ENCODE results near the gene RAB11FIP3. TPM values are rescaled to one million over a fixed set of nuclear protein-coding genes. Genes with fewer than 3 reads are reported as not detected.

The RAB11FIP3 gene
- total and polyA plus RNA-seq, 3 experiments from 2014 or later, result 4.4 to 32.8 (median 30.0) TPM

DNA sequence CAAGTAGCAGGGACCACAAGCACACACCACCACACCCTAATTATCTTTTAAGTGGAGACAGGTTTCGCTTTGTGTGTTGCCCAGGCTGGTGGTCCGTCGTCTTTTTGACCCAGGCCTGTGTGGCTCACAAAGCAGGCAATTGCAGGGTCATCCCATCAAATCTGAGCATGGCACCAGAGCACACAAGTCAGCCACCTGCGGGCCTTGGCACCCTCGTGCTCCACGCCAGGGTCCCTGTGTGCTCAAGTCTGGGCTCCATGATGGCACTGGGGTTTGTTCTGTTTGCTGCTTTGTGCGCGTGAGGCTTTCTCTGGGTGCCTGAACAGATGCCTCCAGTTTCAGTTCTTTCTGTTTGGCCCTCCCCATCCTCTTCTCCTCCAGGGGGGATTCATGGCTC lies 99.7 kb downstream of the RAB11FIP3 start:
- Histone ChIP-seq H3K27ac (ENCODE audit: low read depth, low read length) (peak overlapping the region; percentile 81), H3K4me3 (ENCODE audit: low read length) (no peak overlapping the region), H3K4me1 (ENCODE audit: insufficient read depth, low read length) (peaks cover 33% of the 10 kb centered on the region), H3K36me3 (ENCODE audit: insufficient read depth, low read length) (no peaks in the 10 kb centered on the region), H3K9me3 (ENCODE audit: low read length) (no peaks in the 10 kb centered on the region), H3K27me3 (ENCODE audit: insufficient read depth, low read length, poor library complexity, severe bottlenecking) (no peaks in the 10 kb centered on the region)
- H3K4me3 Mint-ChIP-seq, result peak overlapping the region in 5 of 7 donors; percentile 43 to 86 (median 59)
- H3K9me3 Mint-ChIP-seq, result no peaks in the 10 kb centered on the region
- peaks cover 29 to 40% (median 30%) of the 10 kb centered on the region in 3 donors for H3K4me1 Mint-ChIP-seq
- POLR2A ChIA-PET, result no interaction called here
- no peak for DNase-seq
- peak overlapping the region; percentile 60 to 93 (median 88) for H3K27ac Mint-ChIP-seq
- peaks cover 0 to 3% of the 10 kb centered on the region in 2 donors for H3K27me3 Mint-ChIP-seq
- peaks cover 0 to 7% (median 0%) of the 10 kb centered on the region in 3 donors for H3K36me3 Mint-ChIP-seq
- CTCF ChIA-PET, result interaction anchor here (1.2 kb wide), 1 partner anchor 111 kb away, joined by 3 read pairs; the partner anchor contains the start of gene METTL26

DNA sequence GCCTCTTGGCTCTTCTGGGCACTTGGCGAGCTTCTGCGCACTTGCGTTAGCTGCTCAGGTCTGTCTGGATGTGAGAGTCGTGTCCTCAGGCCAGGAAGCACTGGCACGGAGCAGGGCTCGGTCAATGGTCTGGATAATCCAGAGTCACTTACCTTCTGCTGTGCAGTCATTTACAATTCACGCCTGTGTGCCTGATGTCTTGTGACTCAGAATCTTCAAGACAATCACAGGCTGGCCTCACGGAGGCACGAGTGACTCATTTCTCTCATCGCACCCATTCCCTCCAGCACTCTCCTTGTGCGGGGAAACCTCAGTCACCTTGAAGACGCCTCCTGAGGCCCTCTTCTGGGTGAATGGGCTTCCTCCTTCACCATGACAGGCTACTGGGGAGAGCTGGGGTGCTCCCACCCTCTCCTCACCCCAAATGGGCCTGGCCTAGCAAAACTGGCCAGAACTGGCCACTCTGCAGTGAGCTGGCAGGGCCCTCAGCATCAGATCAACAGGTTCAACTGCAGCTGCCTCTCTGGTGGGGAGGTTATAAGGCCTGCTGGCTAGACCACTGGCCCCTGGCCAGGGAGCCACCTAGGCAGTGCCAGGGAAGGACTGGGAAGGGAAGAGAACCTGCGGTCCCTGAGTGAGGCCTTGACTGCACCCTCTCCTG lies 100.2 kb downstream of the RAB11FIP3 start:
- peak in 4 of 5 donors; percentile 15 to 76 (median 30) for DNase-seq
- H3K27me3 Mint-ChIP-seq, result peaks cover 0 to 3% of the 10 kb centered on the region in 2 donors
- no peak overlapping the region for H3K4me3 ChIP-seq (ENCODE audit: low read length)
- peak overlapping the region; percentile 81 for H3K27ac ChIP-seq (ENCODE audit: low read depth, low read length)
- H3K9me3 ChIP-seq (ENCODE audit: low read length), result no peaks in the 10 kb centered on the region
- ChIA-PET CTCF (interaction anchor here (1.2 kb wide), 1 partner anchor 111 kb away, joined by 3 read pairs; the partner anchor contains the start of gene METTL26), POLR2A (no interaction called here)
- no peaks in the 10 kb centered on the region for H3K27me3 ChIP-seq (ENCODE audit: insufficient read depth, low read length, poor library complexity, severe bottlenecking)
- H3K4me1 Mint-ChIP-seq, result peaks cover 33 to 44% (median 34%) of the 10 kb centered on the region in 3 donors
- H3K27ac Mint-ChIP-seq, result peak overlapping the region; percentile 60 to 93 (median 88)
- H3K36me3 Mint-ChIP-seq, result peaks cover 0 to 8% (median 0%) of the 10 kb centered on the region in 3 donors
- H3K4me3 Mint-ChIP-seq, result peak overlapping the region; percentile 49 to 93 (median 78)
- H3K4me1 ChIP-seq (ENCODE audit: insufficient read depth, low read length), result peaks cover 35% of the 10 kb centered on the region
- H3K9me3 Mint-ChIP-seq, result no peaks in the 10 kb centered on the region
- no peaks in the 10 kb centered on the region for H3K36me3 ChIP-seq (ENCODE audit: insufficient read depth, low read length)

DNA sequence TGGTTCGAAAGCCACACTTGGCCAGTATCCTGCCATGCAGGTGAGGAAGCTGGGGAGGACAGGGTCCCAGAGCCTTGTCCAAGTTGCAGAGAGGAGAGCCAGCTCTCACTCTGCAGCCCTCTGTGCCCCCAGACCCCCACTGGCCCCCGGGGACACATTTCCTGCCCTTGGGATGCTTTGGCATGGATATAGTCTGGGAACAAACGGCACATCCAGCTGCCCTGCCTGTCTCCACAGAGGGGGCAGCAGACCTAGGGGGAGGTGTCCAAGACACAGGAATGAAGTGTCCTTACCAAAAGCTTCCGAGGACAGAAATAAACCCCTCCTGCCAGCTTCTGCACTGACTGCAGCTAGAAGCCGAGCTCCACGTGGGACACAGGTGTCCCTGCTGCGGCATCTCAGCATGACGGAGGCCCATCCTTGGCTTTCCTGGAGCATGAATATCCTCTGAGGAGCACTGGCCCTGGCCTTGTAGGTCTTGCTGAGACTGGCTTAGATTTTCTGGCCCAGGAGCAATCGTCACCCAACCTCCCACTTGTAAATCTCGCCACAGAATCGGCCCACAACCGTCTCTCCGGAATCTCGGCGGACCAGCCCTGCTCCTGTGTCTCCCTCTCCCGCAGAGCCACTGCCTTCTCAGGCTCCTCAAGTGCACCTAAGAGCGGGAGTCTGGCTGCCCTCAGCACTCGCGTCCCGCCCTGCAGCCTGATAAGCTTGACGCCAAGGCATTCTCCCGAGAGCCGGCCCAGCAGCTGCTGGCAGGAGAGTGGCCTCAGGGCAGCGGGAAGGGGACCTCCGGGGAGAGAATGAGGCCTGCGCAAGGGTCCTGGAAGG lies 100.9 kb downstream of the RAB11FIP3 start:
- H3K27me3 Mint-ChIP-seq, result peaks cover 0 to 3% of the 10 kb centered on the region in 2 donors
- peaks cover 0 to 8% (median 0%) of the 10 kb centered on the region in 3 donors for H3K36me3 Mint-ChIP-seq
- Histone ChIP-seq H3K27me3 (ENCODE audit: insufficient read depth, low read length, poor library complexity, severe bottlenecking) (no peaks in the 10 kb centered on the region), H3K4me1 (ENCODE audit: insufficient read depth, low read length) (peaks cover 35% of the 10 kb centered on the region), H3K36me3 (ENCODE audit: insufficient read depth, low read length) (no peaks in the 10 kb centered on the region), H3K27ac (ENCODE audit: low read depth, low read length) (peak overlapping the region; percentile 81), H3K9me3 (ENCODE audit: low read length) (no peaks in the 10 kb centered on the region), H3K4me3 (ENCODE audit: low read length) (peak overlapping the region; percentile 72)
- H3K27ac Mint-ChIP-seq, result peak overlapping the region; percentile 79 to 95 (median 92)
- CTCF ChIA-PET, result interaction anchor here (1.1 to 1.2 kb wide), 2 partner anchors 8 to 110 kb away, joined by 3 read pairs; partner anchors contain the start of gene METTL26
- H3K4me1 Mint-ChIP-seq, result peaks cover 33 to 44% (median 36%) of the 10 kb centered on the region in 3 donors
- DNase-seq, result peak in 2 of 5 donors; percentile 6 to 16
- POLR2A ChIA-PET, result interaction anchor here (0.8 to 1.3 kb wide), 3 partner anchors 110 to 169 kb away, joined by 3 to 10 read pairs (median 3); partner anchors contain the start of gene METTL26
- H3K9me3 Mint-ChIP-seq, result no peaks in the 10 kb centered on the region
- H3K4me3 Mint-ChIP-seq, result peak overlapping the region; percentile 74 to 93 (median 78)

DNA sequence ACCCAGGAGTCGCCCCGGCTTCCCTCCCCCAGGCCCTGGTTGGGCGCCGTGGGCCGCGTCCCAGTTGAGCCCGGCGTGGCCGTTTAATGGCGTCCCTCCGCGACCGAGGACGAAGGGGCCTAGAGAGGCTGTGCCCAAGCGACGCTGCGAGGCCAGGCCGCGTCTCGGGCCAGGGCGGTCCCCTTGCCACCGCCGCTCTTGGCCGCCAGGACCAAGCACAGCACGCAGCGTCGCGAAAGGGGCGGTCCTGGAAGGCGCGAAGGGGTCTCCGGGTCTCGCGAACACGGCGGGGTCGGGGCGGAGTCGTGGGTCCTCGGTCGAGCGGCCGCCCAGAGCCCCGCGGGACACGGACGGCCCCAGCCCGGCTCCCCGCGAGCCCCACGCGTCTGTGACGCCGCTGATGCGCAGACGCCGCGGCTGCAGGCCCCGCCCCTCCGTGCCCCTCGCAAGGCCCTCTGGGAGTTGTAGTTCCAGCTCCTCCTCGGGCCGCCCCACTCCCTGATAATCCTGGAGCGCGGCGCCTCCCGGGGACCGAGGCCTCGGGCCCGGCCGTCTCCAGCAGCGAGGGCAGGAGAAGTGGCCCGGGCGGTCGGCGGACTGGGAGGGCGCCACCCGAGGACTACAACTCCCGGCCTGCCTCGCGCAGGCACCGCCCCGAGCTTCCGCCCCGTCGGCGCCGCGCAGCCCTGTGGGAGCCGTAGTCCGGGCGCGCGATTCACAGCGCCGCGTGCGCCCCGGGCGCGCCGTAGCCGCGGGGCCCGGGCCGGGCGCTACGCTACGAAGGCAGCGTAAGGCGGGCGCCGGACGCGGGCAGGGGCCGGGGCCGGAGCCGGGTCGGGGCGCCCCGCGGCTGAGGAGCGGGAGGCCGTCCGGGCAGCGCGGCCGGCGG lies 101.8 kb downstream of the RAB11FIP3 start, which contains the start of gene CAPN15:
TSS of gene CAPN15 (plus strand) at position 698 of the 889 bp plus-strand sequence. CDS start 19,127 bp downstream, outside the sequence.
- peak; percentile 78 to 89 (median 87) for DNase-seq
- Histone ChIP-seq H3K4me3 (ENCODE audit: low read length) (peak within 1 kb of the TSS; percentile 87), H3K4me1 (ENCODE audit: insufficient read depth, low read length) (peaks cover 35% of the 10 kb centered on the region), H3K36me3 (ENCODE audit: insufficient read depth, low read length) (no peaks in the 10 kb centered on the region), H3K27me3 (ENCODE audit: insufficient read depth, low read length, poor library complexity, severe bottlenecking) (no peaks in the 10 kb centered on the region), H3K9me3 (ENCODE audit: low read length) (no peaks in the 10 kb centered on the region), H3K27ac (ENCODE audit: low read depth, low read length) (peak within 1 kb of the TSS; percentile 81)
- ChIA-PET CTCF (interaction anchor here (1.1 kb wide), 1 partner anchor 9 kb away, joined by 3 read pairs; no protein-coding TSS in a partner anchor), POLR2A (interaction anchor here (0.8 to 1.3 kb wide), 4 partner anchors 61 to 169 kb away, joined by 3 to 10 read pairs (median 3); partner anchors contain the start of gene METTL26)
- peak within 1 kb of the TSS; percentile 88 to 99 (median 94) for H3K27ac Mint-ChIP-seq
- peaks cover 0 to 8% (median 0%) of the 10 kb centered on the region in 3 donors for H3K36me3 Mint-ChIP-seq
- H3K9me3 Mint-ChIP-seq, result no peaks in the 10 kb centered on the region
- H3K27me3 Mint-ChIP-seq, result peaks cover 0 to 1% of the 10 kb centered on the region in 2 donors
- peak within 1 kb of the TSS; percentile 93 to 97 (median 93) for H3K4me3 Mint-ChIP-seq
- H3K4me1 Mint-ChIP-seq, result peaks cover 33 to 44% (median 36%) of the 10 kb centered on the region in 3 donors

DNA sequence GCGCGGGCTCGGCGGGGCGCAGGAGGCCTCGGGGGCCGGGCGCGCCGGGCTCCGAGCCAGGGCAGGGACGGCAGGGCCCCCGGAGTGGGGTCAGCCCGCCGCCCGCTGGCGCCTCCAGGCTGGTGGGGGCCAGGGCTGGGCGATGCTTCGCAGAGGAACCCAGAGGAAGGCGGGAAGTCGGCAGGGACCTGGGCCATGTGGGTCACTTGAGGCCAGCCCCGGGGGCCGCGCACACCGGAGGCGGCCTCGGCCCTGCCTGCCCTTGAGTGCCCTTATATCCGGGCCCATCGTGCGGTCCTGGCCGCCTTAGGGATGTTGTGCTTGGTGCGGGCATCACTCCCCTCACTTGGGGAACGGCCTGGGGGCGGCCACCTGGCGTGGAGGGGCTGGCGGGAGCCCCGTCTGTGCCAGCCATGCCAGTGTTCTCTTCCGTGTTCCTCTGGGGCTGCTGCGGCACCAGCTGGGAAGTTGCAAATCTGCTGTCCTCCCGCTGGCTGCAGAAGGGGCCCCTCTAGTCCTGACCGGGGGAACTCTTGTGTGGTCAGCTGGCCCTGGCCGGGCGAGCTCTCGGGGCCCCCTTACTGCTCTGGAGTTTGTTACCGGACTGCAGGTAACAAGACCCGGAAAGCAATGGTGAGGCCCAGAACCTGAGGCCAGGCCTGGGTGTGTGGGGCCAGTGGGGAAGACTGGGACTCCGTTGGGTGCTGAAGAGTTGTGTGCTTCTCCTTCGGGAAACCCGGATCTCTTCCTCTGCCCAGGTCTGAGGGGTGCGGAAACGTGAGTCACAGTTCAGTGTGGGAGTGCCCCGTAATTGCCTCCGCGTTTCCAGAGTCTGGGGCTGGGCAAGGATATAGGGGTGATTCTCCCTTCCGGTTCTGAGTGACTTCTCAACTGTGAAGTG lies 102.9 kb downstream of the RAB11FIP3 start:
- Mint-ChIP-seq H3K9me3 (no peaks in the 10 kb centered on the region), H3K27ac (peak overlapping the region; percentile 88 to 99 (median 94))
- POLR2A ChIA-PET, result interaction anchor here (0.5 to 1.3 kb wide), 2 partner anchors 109 to 336 kb away, joined by 7 to 10 read pairs; partner anchors contain the start of gene METTL26

DNA sequence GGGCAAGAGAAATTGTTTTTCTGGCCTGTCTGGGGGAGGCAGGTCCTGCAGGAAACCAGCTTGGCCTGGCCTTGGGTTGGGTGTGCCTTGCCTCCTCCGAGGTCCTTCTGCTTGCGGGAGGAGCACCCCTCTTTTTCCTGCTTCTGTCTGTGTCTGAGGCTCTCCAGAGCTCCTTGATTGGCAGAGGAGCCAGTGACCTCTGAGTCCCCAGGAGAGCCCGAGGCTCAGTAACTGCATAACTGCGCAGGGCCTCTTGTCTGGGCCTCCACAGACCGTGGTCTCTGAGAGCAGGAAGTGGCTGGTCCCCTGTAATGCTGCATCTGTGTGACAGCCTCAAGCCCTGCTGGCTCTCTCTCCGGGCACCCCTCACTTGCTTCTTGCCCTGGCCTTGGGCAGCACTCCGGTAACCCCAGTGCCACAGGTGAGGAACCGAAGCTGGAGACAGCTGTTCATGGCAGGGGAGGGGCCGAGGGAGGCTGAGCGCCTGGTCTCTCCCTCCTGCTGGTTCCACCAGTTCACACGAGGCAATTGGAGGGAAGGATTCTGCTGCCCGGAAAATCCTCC lies 103.6 kb downstream of the RAB11FIP3 start:
- peaks cover 33 to 45% (median 34%) of the 10 kb centered on the region in 3 donors for H3K4me1 Mint-ChIP-seq
- H3K36me3 Mint-ChIP-seq, result peaks cover 0 to 8% (median 0%) of the 10 kb centered on the region in 3 donors
- H3K27ac Mint-ChIP-seq, result peak overlapping the region; percentile 88 to 99 (median 94)
- no peaks in the 10 kb centered on the region for H3K27me3 ChIP-seq (ENCODE audit: insufficient read depth, low read length, poor library complexity, severe bottlenecking)
- peaks cover 35% of the 10 kb centered on the region for H3K4me1 ChIP-seq (ENCODE audit: insufficient read depth, low read length)
- H3K4me3 ChIP-seq (ENCODE audit: low read length), result peak overlapping the region; percentile 87
- H3K9me3 Mint-ChIP-seq, result no peaks in the 10 kb centered on the region
- H3K9me3 ChIP-seq (ENCODE audit: low read length), result no peaks in the 10 kb centered on the region
- peak overlapping the region; percentile 93 to 97 (median 93) for H3K4me3 Mint-ChIP-seq
- peak in 1 of 5 donors; percentile 20 for DNase-seq
- ChIA-PET CTCF (no interaction called here), POLR2A (interaction anchor here (0.5 kb wide), 1 partner anchor 337 kb away, joined by 7 read pairs; no protein-coding TSS in a partner anchor)
- peaks cover 0 to 1% of the 10 kb centered on the region in 2 donors for H3K27me3 Mint-ChIP-seq
- H3K27ac ChIP-seq (ENCODE audit: low read depth, low read length), result peak overlapping the region; percentile 73
- no peaks in the 10 kb centered on the region for H3K36me3 ChIP-seq (ENCODE audit: insufficient read depth, low read length)

More for the DNA sequence above, 102.9 kb downstream of the RAB11FIP3 start:
- Mint-ChIP-seq H3K4me3 (peak overlapping the region; percentile 93 to 97 (median 93)), H3K27me3 (peaks cover 0 to 1% of the 10 kb centered on the region in 2 donors), H3K4me1 (peaks cover 33 to 47% (median 34%) of the 10 kb centered on the region in 3 donors), H3K36me3 (peaks cover 0 to 8% (median 0%) of the 10 kb centered on the region in 3 donors)
- peak in 4 of 5 donors; percentile 14 to 43 (median 25) for DNase-seq
- Histone ChIP-seq H3K27me3 (ENCODE audit: insufficient read depth, low read length, poor library complexity, severe bottlenecking) (no peaks in the 10 kb centered on the region), H3K27ac (ENCODE audit: low read depth, low read length) (peak overlapping the region; percentile 73), H3K36me3 (ENCODE audit: insufficient read depth, low read length) (no peaks in the 10 kb centered on the region), H3K4me1 (ENCODE audit: insufficient read depth, low read length) (peaks cover 35% of the 10 kb centered on the region), H3K9me3 (ENCODE audit: low read length) (no peaks in the 10 kb centered on the region), H3K4me3 (ENCODE audit: low read length) (peak overlapping the region; percentile 87)
- CTCF ChIA-PET, result no interaction called here

All from CD8-positive, alpha-beta memory T cell (primary cell).